GM21367 (cell line): ENCODE measurements around the gene CD3E.
A peak's percentile ranks its signal among the peaks of the same experiment; 100 is the strongest.

ENCODE experiments used
- ATAC-seq: cut with Tn5 transposase; IDR thresholded peaks from one replicate; pipeline ENCODE4 v1.9.1; 2021; ENCODE audit not compliant: unreplicated experiment

The CD3E gene

GRCh38 chr11:118321386-118322082 is 17.0 kb downstream of the CD3E start:
- no peak for ATAC-seq

GRCh38 chr11:118322721-118323120 is 18.2 kb downstream of the CD3E start:
- ATAC-seq: no peak

- no peak for ATAC-seq
These were observed 20.8 kb downstream of the CD3E start for GRCh38 chr11:118325283-118325682.

DNA sequence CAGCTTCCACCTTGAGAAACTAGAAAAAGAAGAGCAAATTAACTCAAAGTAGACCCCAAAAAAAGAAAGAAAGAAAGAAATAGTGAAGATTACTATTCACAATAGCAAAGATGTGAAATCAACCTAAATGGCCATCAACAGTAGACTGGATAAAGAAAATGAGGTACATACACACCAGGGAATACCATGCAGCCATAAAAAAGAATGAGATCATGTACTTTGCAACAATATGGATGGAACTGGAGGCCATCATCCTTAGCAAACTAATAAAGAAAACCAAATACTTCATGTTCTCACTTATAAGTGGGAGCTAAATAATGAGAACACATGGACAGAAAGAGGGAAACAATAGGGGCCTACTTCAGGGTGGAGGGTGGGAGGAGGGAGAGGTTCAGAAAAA is 24.2 kb downstream of the CD3E start:
- no peak for ATAC-seq

- ATAC-seq: no peak
These were observed 30.2 kb downstream of the CD3E start for GRCh38 chr11:118334745-118335144.

DNA sequence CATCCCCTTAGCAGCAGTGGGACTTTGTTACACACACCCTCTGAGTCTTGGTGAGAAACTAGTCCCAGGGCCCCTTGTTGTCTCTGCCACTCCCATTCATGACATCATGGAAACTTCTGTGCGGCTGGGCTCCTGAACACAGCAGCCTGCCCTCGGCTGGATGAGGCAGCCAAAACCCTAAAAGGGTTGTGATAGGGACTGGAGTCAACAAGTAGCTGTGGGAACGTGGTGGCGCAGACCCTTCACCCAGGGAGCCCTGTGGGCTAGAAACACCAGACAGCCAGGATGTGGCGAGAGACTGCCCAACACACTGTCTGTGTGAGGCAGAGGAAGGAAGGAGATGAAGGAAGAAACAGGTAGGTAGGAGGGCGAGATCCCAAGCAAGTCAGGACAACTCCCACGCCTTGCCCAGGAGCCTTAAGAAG is 34.1 kb downstream of the CD3E start:
- no peak for ATAC-seq

GRCh38 chr11:118339281-118339961 is 34.9 kb downstream of the CD3E start:
- ATAC-seq: no peak

GRCh38 chr11:118340449-118340848 is 35.9 kb downstream of the CD3E start:
- ATAC-seq: no peak

- no peak for ATAC-seq
These were observed 36.7 kb downstream of the CD3E start for GRCh38 chr11:118341261-118341660.

- no peak for ATAC-seq
These were observed 37.4 kb downstream of the CD3E start for GRCh38 chr11:118341815-118342489.

- ATAC-seq: no peak
These were observed 38.1 kb downstream of the CD3E start, which contains the start of gene CD3D for GRCh38 chr11:118342503-118343161. CD3D (minus strand) TSS chr11:118342705; CDS start chr11:118342607, 98 bp downstream.

DNA sequence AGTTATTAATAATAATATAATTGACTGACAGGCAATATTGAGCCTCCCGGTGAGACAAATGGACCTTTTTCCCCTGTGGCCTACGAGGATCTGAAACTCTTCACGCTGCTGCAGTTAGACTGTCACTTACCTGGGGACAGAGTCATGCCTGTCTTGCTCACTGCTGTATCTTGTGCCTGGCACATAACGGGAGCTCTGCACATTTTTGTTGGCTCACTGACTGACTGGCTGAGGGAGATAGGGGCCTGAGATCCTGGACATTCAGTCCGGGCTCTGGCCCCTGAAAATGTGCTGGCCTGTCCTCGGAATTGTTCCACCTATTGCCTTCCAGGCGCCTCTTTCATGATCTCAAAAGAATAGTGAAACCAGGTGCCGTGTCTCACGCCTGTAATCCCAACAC is 38.7 kb downstream of the CD3E start:
- ATAC-seq: no peak

DNA sequence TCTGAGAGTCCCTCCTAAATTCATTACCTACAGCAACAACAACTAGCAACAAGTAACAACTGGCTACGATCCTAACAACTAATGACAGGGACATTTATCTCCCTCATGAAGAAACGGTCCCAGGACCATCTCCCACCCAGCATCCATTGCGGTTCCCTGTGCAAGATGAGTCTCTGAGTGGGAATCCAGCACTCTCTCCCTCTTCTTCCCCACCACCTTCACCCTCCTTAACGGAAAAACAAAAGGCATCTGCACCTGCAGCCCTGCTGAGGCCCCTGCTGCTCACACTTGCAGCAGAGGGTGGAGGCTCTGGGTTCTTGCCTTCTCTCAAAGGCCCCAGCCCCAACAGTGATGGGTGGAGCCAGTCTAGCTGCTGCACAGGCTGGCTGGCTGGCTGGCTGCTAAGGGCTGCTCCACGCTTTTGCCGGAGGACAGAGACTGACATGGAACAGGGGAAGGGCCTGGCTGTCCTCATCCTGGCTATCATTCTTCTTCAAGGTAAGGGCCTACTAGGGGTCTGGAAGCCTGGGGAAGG is 39.5 kb downstream of the CD3E start, which contains the start of gene CD3G:
CD3G (plus strand) TSS at position 364 of the 535 bp plus-strand sequence; CDS start at position 444, 80 bp downstream.
- ATAC-seq: no peak

- no peak for ATAC-seq
These were observed 44.9 kb downstream of the CD3E start for GRCh38 chr11:118349475-118349874.

DNA sequence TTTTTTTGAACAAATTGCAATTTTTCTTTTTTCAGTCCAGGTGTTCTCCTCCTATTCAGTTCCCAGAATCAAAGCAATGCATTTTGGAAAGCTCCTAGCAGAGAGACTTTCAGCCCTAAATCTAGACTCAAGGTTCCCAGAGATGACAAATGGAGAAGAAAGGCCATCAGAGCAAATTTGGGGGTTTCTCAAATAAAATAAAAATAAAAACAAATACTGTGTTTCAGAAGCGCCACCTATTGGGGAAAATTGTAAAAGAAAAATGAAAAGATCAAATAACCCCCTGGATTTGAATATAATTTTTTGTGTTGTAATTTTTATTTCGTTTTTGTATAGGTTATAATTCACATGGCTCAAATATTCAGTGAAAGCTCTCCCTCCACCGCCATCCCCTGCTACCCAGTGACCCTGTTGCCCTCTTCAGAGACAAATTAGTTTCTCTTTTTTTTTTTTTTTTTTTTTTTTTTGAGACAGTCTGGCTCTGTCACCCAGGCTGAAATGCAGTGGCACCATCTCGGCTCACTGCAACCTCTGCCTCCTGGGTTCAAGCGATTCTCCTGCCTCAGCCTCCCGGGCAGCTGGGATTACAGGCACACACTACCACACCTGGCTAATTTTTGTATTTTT is 48.7 kb downstream of the CD3E start:
- no peak for ATAC-seq

- ATAC-seq: no peak
These were observed 53.5 kb downstream of the CD3E start for GRCh38 chr11:118358071-118358470.

- ATAC-seq: peak; percentile 82
These were observed 54.9 kb downstream of the CD3E start, which contains the start of gene UBE4A for GRCh38 chr11:118359295-118359958. UBE4A (plus strand) TSS chr11:118359600; CDS start chr11:118365081, 5,481 bp downstream.

- ATAC-seq: no peak
These were observed 60.6 kb downstream of the CD3E start for GRCh38 chr11:118364956-118365615.
